Stimulated activated CD8-positive, alpha-beta memory T cell treated with anti-CD3 and anti-CD28 coated beads, Interleukin-7, amount 100 ng/mL, for 48 hours (primary cell): ENCODE measurements around the gene GCG.

ENCODE experiments used
- DNase-seq, 2 donors: peaks; one replicate each; pipeline ENCODE4 v3.0.0-alpha.2; 2020; ENCODE audit warnings: low read depth in 1 of 2; ENCODE audit errors: extremely low read depth in 1 of 2

Gene GCG

GRCh38 chr2:162106146-162106551, 45.9 kb downstream of the GCG start:
- DNase-seq = no peak

GRCh38 chr2:162103443-162104009, 48.5 kb downstream of the GCG start:
- no peak for DNase-seq

GRCh38 chr2:162100579-162100978, 51.5 kb downstream of the GCG start:
- DNase-seq = no peak

- DNase-seq = no peak
Measured at GRCh38 chr2:162099836-162100235, 52.2 kb downstream of the GCG start.
